ENCODE measurements around the gene APOL6.

Gene APOL6

GRCh38 chr22:35648066-35649025, at the start of gene APOL6:
APOL6 (plus strand) TSS chr22:35648446; CDS start chr22:35656426, 7,980 bp downstream.
- FAIRE-seq: no peak

GRCh38 chr22:35599364-35599763, 48.9 kb upstream of the APOL6 start:
- FAIRE-seq: no peak

GRCh38 chr22:35600476-35600875, 47.8 kb upstream of the APOL6 start:
- FAIRE-seq: no peak

GRCh38 chr22:35601013-35601580, 47.1 kb upstream of the APOL6 start:
- FAIRE-seq: no peak

GRCh38 chr22:35601743-35602615, 46.3 kb upstream of the APOL6 start:
- no peak for FAIRE-seq

GRCh38 chr22:35604621-35605368, 43.5 kb upstream of the APOL6 start:
- no peak for FAIRE-seq

- FAIRE-seq: no peak
Measured at GRCh38 chr22:35605369-35605680, 42.9 kb upstream of the APOL6 start.

- no peak for FAIRE-seq
Measured at GRCh38 chr22:35605851-35606481, 42.3 kb upstream of the APOL6 start.

- FAIRE-seq: no peak
Measured at GRCh38 chr22:35606916-35607315, 41.3 kb upstream of the APOL6 start.

- no peak for FAIRE-seq
Measured at GRCh38 chr22:35608088-35608487, 40.2 kb upstream of the APOL6 start.

- no peak for FAIRE-seq
Measured at GRCh38 chr22:35609261-35609660, 39.0 kb upstream of the APOL6 start.

- no peak for FAIRE-seq
Measured at GRCh38 chr22:35609761-35610160, 38.5 kb upstream of the APOL6 start.

- FAIRE-seq: no peak
Measured at GRCh38 chr22:35610741-35611140, 37.5 kb upstream of the APOL6 start.

- no peak for FAIRE-seq
Measured at GRCh38 chr22:35611200-35611890, 36.9 kb upstream of the APOL6 start.

- FAIRE-seq: no peak
Measured at GRCh38 chr22:35611891-35612576, 36.2 kb upstream of the APOL6 start.

- no peak for FAIRE-seq
Measured at GRCh38 chr22:35612903-35613302, 35.3 kb upstream of the APOL6 start.

GRCh38 chr22:35614404-35614803, 33.8 kb upstream of the APOL6 start:
- FAIRE-seq: no peak

- no peak for FAIRE-seq
Measured at GRCh38 chr22:35615156-35615555, 33.1 kb upstream of the APOL6 start.

GRCh38 chr22:35616043-35616442, 32.2 kb upstream of the APOL6 start:
- FAIRE-seq: no peak

GRCh38 chr22:35617137-35617755, 31.0 kb upstream of the APOL6 start, which contains the start of gene MB:
MB (minus strand) TSS chr22:35617329; CDS start chr22:35617257, 72 bp downstream.
- FAIRE-seq: no peak
